NCI-H1694 treated with DMSO at 0.1 percent for 48 hours (cell line): Measurements from ENCODE around the gene PUS1.

Source experiments
- DNase-seq: peaks from one replicate; lab custom pipeline; 2025; lab: John Stamatoyannopoulos, UW

Gene PUS1

GRCh38 chr12:131994589-131994988, 65.5 kb downstream of the PUS1 start:
- DNase-seq = no peak
